GM19328 (cell line): ENCODE measurements around the gene PRAMEF20.

Source experiments
- ATAC-seq: cut with Tn5 transposase; IDR thresholded peaks from one replicate; pipeline ENCODE4 v1.9.1; 2021; ENCODE audit warnings: mild to moderate bottlenecking, moderate library complexity; ENCODE audit not compliant: unreplicated experiment

Gene PRAMEF20

GRCh38 chr1:13461977-13462376, 51.7 kb downstream of the PRAMEF20 start:
- no peak for ATAC-seq

GRCh38 chr1:13462682-13463081, 52.4 kb downstream of the PRAMEF20 start:
- ATAC-seq = no peak

GRCh38 chr1:13465515-13465914, 55.3 kb downstream of the PRAMEF20 start:
- no peak for ATAC-seq

GRCh38 chr1:13469343-13469742, 59.1 kb downstream of the PRAMEF20 start:
- no peak for ATAC-seq
